SK-N-SH treated with all-trans-retinoic acid at 6 μM for 48 hours (cell line): Measurements from ENCODE around the gene CDHR4.

ENCODE experiments used
- CREB5 ChIP-seq: fragments of 250-450 bp; sonication (Bioruptor Pico); IDR thresholded peaks from 2 replicates; pipeline ENCODE4 v1.5.1; 2020; ENCODE audit warnings: low read depth, mild to moderate bottlenecking, moderate library complexity
- CSDC2 ChIP-seq: fragments of 250-450 bp; sonication (Bioruptor Pico); IDR thresholded peaks from 2 replicates; pipeline ENCODE4 v1.5.0; 2020; ENCODE audit warnings: mild to moderate bottlenecking, moderate library complexity
- ZC3H10 ChIP-seq: fragments of 250-450 bp; sonication (Bioruptor Pico); IDR thresholded peaks from 2 replicates; pipeline ENCODE4 v1.5.1; 2021; ENCODE audit warnings: mild to moderate bottlenecking, moderate library complexity
- ZFP3 ChIP-seq: fragments of 250-450 bp; sonication (Bioruptor Pico); IDR thresholded peaks from 2 replicates; pipeline ENCODE4 v1.5.0; 2020; ENCODE audit warnings: mild to moderate bottlenecking, moderate library complexity

DNA sequence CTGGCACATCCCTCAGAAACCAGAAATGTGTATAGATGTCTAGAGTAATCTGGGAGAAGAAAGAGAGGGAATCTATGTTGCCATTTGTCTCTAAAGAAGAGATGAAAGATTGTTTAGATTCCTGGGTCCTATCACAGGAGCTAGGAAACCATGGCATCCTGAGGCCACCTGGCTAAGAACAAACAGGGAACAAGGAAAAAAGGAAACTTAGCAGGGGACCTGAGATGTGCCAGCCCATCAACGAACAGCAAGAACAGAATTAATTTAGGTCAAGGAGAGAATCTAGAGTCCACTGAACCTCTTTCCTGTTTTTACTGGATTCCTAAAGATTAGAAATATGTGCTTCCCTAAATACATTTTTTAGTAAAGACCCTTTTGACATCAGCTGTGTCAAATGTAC is 43.6 kb downstream of the CDHR4 start:
- TF ChIP-seq CREB5 (no peak), ZC3H10 (no peak), CSDC2 (no peak), ZFP3 (CRISPR knock-in tag) (no peak)
